Lung (tissue), 12 donors: ENCODE data around the gene LGR5. TPM values are rescaled to one million over a fixed set of nuclear protein-coding genes. Genes with fewer than 3 reads are reported as not detected.

Experiments used
- ATAC-seq: fragments of 200-7000 bp; cut with Tn5 transposase; one replicate; pipeline ENCODE4 v1.9.1; 2020; ENCODE audit warnings: moderate number of reproducible peaks; ENCODE audit not compliant: insufficient read depth, low FRiP score
- DNase-seq, 3 donors: peaks; one replicate each; pipeline ENCODE4 v3.0.0-alpha.2; 2013 to 2017
- H3K27ac ChIP-seq, 2 donors: one replicate each; pipeline ENCODE4 v1.5.1; 2013; ENCODE audit warnings: mild to moderate bottlenecking in 2 of 2, moderate library complexity in 2 of 2, control low read depth in 1 of 2, inconsistent platforms in 1 of 2, low read depth in 1 of 2, low read length in 1 of 2
- H3K27me3 ChIP-seq, 3 donors: one replicate each; pipeline ENCODE4 v1.5.1; 2013; ENCODE audit warnings: low read length in 2 of 3; ENCODE audit not compliant: control insufficient read depth in 3 of 3, insufficient read depth in 3 of 3
- H3K36me3 ChIP-seq, 4 donors: one replicate each; pipeline ENCODE4 v1.5.1; 2013; ENCODE audit warnings: low read length in 4 of 4, mild to moderate bottlenecking in 1 of 4, moderate library complexity in 1 of 4; ENCODE audit not compliant: control insufficient read depth in 4 of 4, insufficient read depth in 4 of 4
- H3K4me1 ChIP-seq, 5 donors: one replicate each; pipeline ENCODE4 v1.5.1; 2013; ENCODE audit warnings: low read length in 5 of 5, mild to moderate bottlenecking in 2 of 5, moderate library complexity in 1 of 5; ENCODE audit not compliant: control insufficient read depth in 5 of 5, insufficient read depth in 5 of 5
- H3K4me3 ChIP-seq: one replicate; pipeline ENCODE4 v1.5.1; 2013; ENCODE audit warnings: mild to moderate bottlenecking, control low read depth, moderate library complexity
- H3K9ac ChIP-seq, 2 donors: one replicate each; pipeline ENCODE4 v1.5.1; 2013; ENCODE audit warnings: low read length in 2 of 2, control low read depth in 1 of 2; ENCODE audit not compliant: insufficient read depth in 1 of 2
- H3K9me3 ChIP-seq, 4 donors: one replicate each; pipeline ENCODE4 v1.5.1; 2013; ENCODE audit warnings: low read length in 3 of 4, mild to moderate bottlenecking in 1 of 4, moderate library complexity in 1 of 4; ENCODE audit not compliant: control insufficient read depth in 4 of 4, insufficient read depth in 3 of 4
- WGBS, 2 donors: extraction: QIAGEN DNeasy Blood & Tissue Kit; methylation state at CpG; one replicate each; pipeline ENCODE4 v1.1.7; 2013; 5-methylcytosine and 5-hydroxymethylcytosine counted together
- polyA plus RNA-seq, 2 donors: library from polyadenylated mRNA; stranded (reverse); fragments of 200-250 nt; gene quantifications; one replicate each; pipeline ENCODE4 v1.2.1, GENCODE V29; 2013
- total RNA-seq, 2 donors: library from RNA; depleted of rRNA in 1 of 2; stranded (reverse); fragments of >200 nt in 1 of 2; gene quantifications; one replicate each; pipeline ENCODE4 v1.2.1, GENCODE V29; 2014 to 2021
- TF ChIP-seq, protein P1 (sequence below): IDR thresholded peaks from 2 replicates; pipeline ENCODE4 v1.5.1; 2012; ENCODE audit warnings: mild to moderate bottlenecking; ENCODE audit errors: control extremely low read depth, extremely low read depth
- donor health status: control.
- donor health status: control.
- donor health status: Bipolar disorder and iron deficiency.
- donor health status: healthy.
- donor health status: DM: yes; HTN: yes; CAD: no.

LGR5 gene
- total and polyA plus RNA-seq, 4 donors: 0.06 to 1.4 (median 0.21) TPM

DNA sequence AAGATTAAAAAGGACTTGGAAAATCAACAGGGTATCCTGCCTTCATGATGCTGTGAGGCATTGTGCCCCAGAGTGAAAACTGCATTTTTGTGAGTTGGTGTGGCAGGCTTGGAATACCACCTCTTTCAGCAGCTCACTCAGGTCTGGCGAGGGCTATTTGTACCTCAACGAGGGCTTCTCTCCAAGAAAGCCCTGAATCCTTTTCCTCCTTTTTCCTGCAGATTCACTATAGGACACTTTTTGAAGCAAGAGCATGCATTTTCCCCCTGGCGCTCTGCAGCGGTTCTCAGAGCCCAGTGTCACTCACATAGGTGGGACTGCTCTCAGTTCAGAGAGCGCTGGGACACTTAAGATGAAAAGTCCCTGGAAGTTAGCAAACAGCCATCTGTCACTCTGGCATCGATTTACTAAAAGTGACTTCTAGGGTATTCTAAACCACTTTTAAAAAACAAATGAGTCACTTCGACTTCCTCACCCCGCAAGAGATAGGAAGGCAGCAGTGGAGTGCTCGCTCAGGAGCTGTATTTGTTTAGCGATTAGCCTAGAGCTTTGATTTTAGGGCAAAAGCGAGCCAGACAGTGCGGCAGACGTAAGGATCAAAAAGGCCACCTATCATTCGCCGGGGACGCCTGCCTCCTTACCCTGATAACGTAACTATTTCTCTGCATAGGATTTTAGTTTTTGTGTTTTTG lies 782 bp upstream of the LGR5 start:
- Histone ChIP-seq H3K36me3 (no peaks in the 10 kb centered on the region), H3K27me3 (peaks cover 0 to 48% (median 43%) of the 10 kb centered on the region in 3 donors), H3K9ac (no peak overlapping the region), H3K9me3 (peaks cover 0 to 14% (median 6%) of the 10 kb centered on the region in 4 donors), H3K4me1 (peaks cover 3 to 19% (median 8%) of the 10 kb centered on the region in 5 donors), H3K4me3 (no peak overlapping the region), H3K27ac (no peak overlapping the region)
- ATAC-seq (no peak), DNase-seq (peak in 2 of 3 donors; percentile 23 to 33)
- WGBS, 2 donors: 5 to 6% methylated on average over 17 of the region's 17 CpGs
- TF ChIP-seq, protein P1, sequence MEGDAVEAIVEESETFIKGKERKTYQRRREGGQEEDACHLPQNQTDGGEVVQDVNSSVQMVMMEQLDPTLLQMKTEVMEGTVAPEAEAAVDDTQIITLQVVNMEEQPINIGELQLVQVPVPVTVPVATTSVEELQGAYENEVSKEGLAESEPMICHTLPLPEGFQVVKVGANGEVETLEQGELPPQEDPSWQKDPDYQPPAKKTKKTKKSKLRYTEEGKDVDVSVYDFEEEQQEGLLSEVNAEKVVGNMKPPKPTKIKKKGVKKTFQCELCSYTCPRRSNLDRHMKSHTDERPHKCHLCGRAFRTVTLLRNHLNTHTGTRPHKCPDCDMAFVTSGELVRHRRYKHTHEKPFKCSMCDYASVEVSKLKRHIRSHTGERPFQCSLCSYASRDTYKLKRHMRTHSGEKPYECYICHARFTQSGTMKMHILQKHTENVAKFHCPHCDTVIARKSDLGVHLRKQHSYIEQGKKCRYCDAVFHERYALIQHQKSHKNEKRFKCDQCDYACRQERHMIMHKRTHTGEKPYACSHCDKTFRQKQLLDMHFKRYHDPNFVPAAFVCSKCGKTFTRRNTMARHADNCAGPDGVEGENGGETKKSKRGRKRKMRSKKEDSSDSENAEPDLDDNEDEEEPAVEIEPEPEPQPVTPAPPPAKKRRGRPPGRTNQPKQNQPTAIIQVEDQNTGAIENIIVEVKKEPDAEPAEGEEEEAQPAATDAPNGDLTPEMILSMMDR: no peak

DNA sequence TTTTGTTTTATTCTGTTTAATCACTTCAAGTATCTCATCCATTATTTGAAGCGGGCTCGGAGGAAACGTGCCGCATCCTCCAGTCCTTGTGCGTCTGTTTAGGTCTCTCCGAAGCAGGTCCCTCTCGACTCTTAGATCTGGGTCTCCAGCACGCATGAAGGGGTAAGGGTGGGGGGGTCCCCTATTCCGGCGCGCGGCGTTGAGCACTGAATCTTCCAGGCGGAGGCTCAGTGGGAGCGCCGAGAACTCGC lies 311 bp upstream of the LGR5 start:
- Histone ChIP-seq H3K4me3 (no peak overlapping the region), H3K9ac (no peak overlapping the region), H3K4me1 (peaks cover 3 to 19% (median 8%) of the 10 kb centered on the region in 5 donors), H3K27me3 (peaks cover 0 to 48% (median 43%) of the 10 kb centered on the region in 3 donors), H3K9me3 (peaks cover 0 to 14% (median 6%) of the 10 kb centered on the region in 4 donors), H3K36me3 (no peaks in the 10 kb centered on the region), H3K27ac (no peak overlapping the region)
- 1% methylated on average over 17 of the region's 17 CpGs for WGBS, 2 donors
- no peak for ATAC-seq
- no peak for DNase-seq
- TF ChIP-seq, protein P1: no peak

DNA sequence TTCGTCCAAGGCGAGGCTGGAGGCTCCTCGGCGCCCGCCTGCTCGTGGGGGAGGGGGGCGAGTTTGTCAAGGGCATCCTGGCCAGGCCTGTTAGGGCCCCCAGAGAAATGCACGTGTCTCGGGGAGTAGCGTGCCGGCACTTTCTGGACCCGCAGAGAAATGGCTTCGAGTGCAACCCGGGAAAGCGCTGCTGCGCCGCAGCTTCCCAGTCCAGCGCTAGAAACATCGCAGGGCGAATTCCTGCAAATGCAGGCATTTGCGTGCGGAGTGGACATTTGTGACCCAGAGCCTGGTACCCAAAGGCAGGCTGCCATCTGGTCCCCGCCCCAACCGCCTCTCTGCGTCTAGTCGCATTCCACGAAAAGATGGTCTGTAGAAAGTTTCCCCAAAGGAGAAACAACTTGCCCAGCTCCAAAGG lies 756 bp downstream of the LGR5 start:
- Histone ChIP-seq H3K4me3 (no peak overlapping the region), H3K27me3 (peaks cover 0 to 52% (median 43%) of the 10 kb centered on the region in 3 donors), H3K9ac (peak overlapping the region in 1 of 2 donors; percentile 49), H3K36me3 (no peaks in the 10 kb centered on the region), H3K4me1 (peaks cover 3 to 19% (median 8%) of the 10 kb centered on the region in 5 donors), H3K27ac (no peak overlapping the region), H3K9me3 (peaks cover 0 to 14% (median 6%) of the 10 kb centered on the region in 4 donors)
- TF ChIP-seq, protein P1: no peak
- peak; percentile 19 to 32 (median 30) for DNase-seq
- WGBS, 2 donors: 1 to 2% methylated on average over 27 of the region's 27 CpGs
- peak; percentile 21 for ATAC-seq
